Caco-2 (cell line): ENCODE data around the gene EIF3L. TPM values are rescaled to one million over a fixed set of nuclear protein-coding genes. Genes with fewer than 3 reads are reported as not detected.

Source experiments
- BruUV-seq: library from RNA; stranded (reverse); fragments of 400-500 nt; replicated peaks from 2 replicates; lab custom pipeline; 2021; lab: Mats Ljungman, UMichigan
- CTCF ChIA-PET: fragments of 300-600 bp; sonication (Branson Sonifier 250); formaldehyde crosslinking; loops from one replicate; lab custom pipeline; 2022; ENCODE audit warnings: antibody characterized with exemption; lab: Charles Lee
- POLR2A ChIA-PET: fragments of 300-600 bp; sonication (Branson Sonifier 250); formaldehyde crosslinking; loops from one replicate; lab custom pipeline; 2022; ENCODE audit warnings: antibody characterized with exemption; lab: Charles Lee
- DNase-seq, 2 experiments: peaks; one replicate each; pipeline versions ENCODE4 v3.0.0 to v3.0.0-alpha.2; 2020 to 2022
- H3K27me3 ChIP-seq: replicated peaks from 2 replicates; pipeline ENCODE4 v1.6.0; 2011; ENCODE audit warnings: low read length; ENCODE audit not compliant: control insufficient read depth, insufficient read depth
- H3K36me3 ChIP-seq: 2 replicates; pipeline ENCODE4 v1.5.1; 2011; ENCODE audit warnings: low read length; ENCODE audit not compliant: control insufficient read depth, insufficient read depth
- H3K4me1 ChIP-seq: fragments of 250-450 bp; sonication (Bioruptor Pico); 2 replicates; pipeline ENCODE4 v1.5.1; 2020; ENCODE audit warnings: mild to moderate bottlenecking
- H3K4me3 ChIP-seq: 2 replicates; pipeline ENCODE4 v1.5.1; 2011; ENCODE audit warnings: low read depth, mild to moderate bottlenecking, control low read depth, low read length
- H3K9me3 ChIP-seq: fragments of 250-450 bp; sonication (Bioruptor Pico); 2 replicates; pipeline ENCODE4 v1.5.1; 2020; ENCODE audit warnings: mild to moderate bottlenecking, moderate library complexity
- H3K27ac Mint-ChIP-seq: one replicate; pipeline ENCODE4 v1.8.0; 2022; ENCODE audit warnings: mixed read lengths; ENCODE audit not compliant: unreplicated experiment
- H3K27me3 Mint-ChIP-seq: one replicate; pipeline ENCODE4 v1.8.0; 2022; ENCODE audit warnings: mixed read lengths; ENCODE audit not compliant: insufficient read depth, unreplicated experiment
- H3K36me3 Mint-ChIP-seq: one replicate; pipeline ENCODE4 v1.8.0; 2022; ENCODE audit warnings: mild to moderate bottlenecking, mixed read lengths; ENCODE audit not compliant: insufficient read depth, unreplicated experiment
- H3K4me1 Mint-ChIP-seq: one replicate; pipeline ENCODE4 v1.8.0; 2022; ENCODE audit warnings: low read depth, mixed read lengths; ENCODE audit not compliant: unreplicated experiment
- H3K4me3 Mint-ChIP-seq: one replicate; pipeline ENCODE4 v1.8.0; 2022; ENCODE audit warnings: mild to moderate bottlenecking, moderate library complexity, mixed read lengths; ENCODE audit not compliant: unreplicated experiment
- H3K9me3 Mint-ChIP-seq: one replicate; pipeline ENCODE4 v1.8.0; 2022; ENCODE audit warnings: mixed read lengths; ENCODE audit not compliant: unreplicated experiment
- CTCF ChIP-seq, 2 experiments: fragments of 200-600 bp in 1 of 2; IDR thresholded peaks; 1 replicate in 1 of 2; 2 replicates in 1 of 2; pipeline versions ENCODE4 v1.5.1 to v1.8.0; 2011 to 2022; ENCODE audit warnings: antibody characterized with exemption in 1 of 2, control low read depth in 1 of 2, inconsistent platforms in 1 of 2, low read depth in 1 of 2, low read length in 1 of 2, mild to moderate bottlenecking in 1 of 2, moderate library complexity in 1 of 2; ENCODE audit not compliant: insufficient read depth in 1 of 2, severe bottlenecking in 1 of 2, unreplicated experiment in 1 of 2
- intact Hi-C: fragments of 100-400 bp; cut with micrococcal nuclease; formaldehyde crosslinking; loops from one replicate; pipeline ENCODE4 v1.10.0; 2022; ENCODE audit not compliant: unreplicated experiment
- total RNA-seq: library from RNA; stranded (reverse); gene quantifications from 2 replicates; pipeline ENCODE4 v1.2.3, GENCODE V29; 2022

The EIF3L gene
- total RNA-seq, 1 experiment from 2014 or later = 554 TPM

GRCh38 chr22:37824674-37825641 lies 24.3 kb upstream of the EIF3L start:
- ChIA-PET POLR2A (interaction anchor here (0.6 kb wide), 1 partner anchor 149 kb away, joined by 9 read pairs; no protein-coding TSS in a partner anchor), CTCF (interaction anchor here (1.1 kb wide), 1 partner anchor 38 kb away, joined by 4 read pairs; no protein-coding TSS in a partner anchor)
- Mint-ChIP-seq H3K36me3 (peaks cover 9% of the 10 kb centered on the region), H3K4me3 (no peak overlapping the region), H3K27ac (no peak overlapping the region), H3K9me3 (no peaks in the 10 kb centered on the region), H3K27me3 (no peaks in the 10 kb centered on the region), H3K4me1 (peaks cover 12% of the 10 kb centered on the region)
- TF ChIP-seq CTCF (IDR thresholded peaks at IDR 0.05; ENCODE audit: insufficient read depth in 1 of 2, low read depth in 1 of 2, low read length in 1 of 2, severe bottlenecking in 1 of 2, unreplicated experiment in 1 of 2) = no peak
- Histone ChIP-seq H3K36me3 (no peaks in the 10 kb centered on the region), H3K9me3 (no peaks in the 10 kb centered on the region), H3K4me1 (0 out of 2 replicates have a peak, but pooled peaks cover 4% of the 10 kb centered on the region), H3K27me3 (no peaks in the 10 kb centered on the region), H3K4me3 (no peak overlapping the region)
- DNase-seq = no peak
- intact Hi-C loops = no loop called here
- no TSS peak for BruUV-seq

- peaks cover 3% of the 10 kb centered on the region for H3K4me1 Mint-ChIP-seq
- H3K27ac Mint-ChIP-seq = no peak overlapping the region
- H3K36me3 Mint-ChIP-seq = peaks cover 5% of the 10 kb centered on the region
- TF ChIP-seq CTCF (IDR thresholded peaks at IDR 0.05; ENCODE audit: insufficient read depth in 1 of 2, low read depth in 1 of 2, low read length in 1 of 2, severe bottlenecking in 1 of 2, unreplicated experiment in 1 of 2) = no peak
- Histone ChIP-seq H3K9me3 (no peaks in the 10 kb centered on the region), H3K4me3 (no peak overlapping the region), H3K36me3 (peaks cover 1% of the 10 kb centered on the region; the same call in 1 of the 2 replicates), H3K27me3 (no peaks in the 10 kb centered on the region), H3K4me1 (no peaks in the 10 kb centered on the region)
- intact Hi-C loops = no loop called here
- H3K4me3 Mint-ChIP-seq = no peak overlapping the region
- DNase-seq = no peak
- H3K9me3 Mint-ChIP-seq = no peaks in the 10 kb centered on the region
- POLR2A ChIA-PET = interaction anchor here (1.6 kb wide), 1 partner anchor 20 kb away, joined by 7 read pairs; the partner anchor contains the start of gene GCAT
- H3K27me3 Mint-ChIP-seq = no peaks in the 10 kb centered on the region
- CTCF ChIA-PET = no interaction called here
- no TSS peak for BruUV-seq
These were observed 22.2 kb upstream of the EIF3L start for GRCh38 chr22:37827056-37827455.

GRCh38 chr22:37830093-37830842 lies 19.0 kb upstream of the EIF3L start:
- no peaks in the 10 kb centered on the region for H3K9me3 ChIP-seq
- no peak overlapping the region for H3K27ac Mint-ChIP-seq
- H3K36me3 ChIP-seq = peaks cover 4% of the 10 kb centered on the region
- no peaks in the 10 kb centered on the region for H3K27me3 Mint-ChIP-seq
- H3K36me3 Mint-ChIP-seq = peaks cover 23% of the 10 kb centered on the region
- POLR2A ChIA-PET = no interaction called here
- H3K4me3 Mint-ChIP-seq = no peak overlapping the region
- CTCF ChIA-PET = no interaction called here
- intact Hi-C loops = no loop called here
- H3K4me1 Mint-ChIP-seq = no peaks in the 10 kb centered on the region
- TF ChIP-seq CTCF (IDR thresholded peaks at IDR 0.05; ENCODE audit: insufficient read depth in 1 of 2, low read depth in 1 of 2, low read length in 1 of 2, severe bottlenecking in 1 of 2, unreplicated experiment in 1 of 2) = no peak
- no peaks in the 10 kb centered on the region for H3K9me3 Mint-ChIP-seq
- no peaks in the 10 kb centered on the region for H3K27me3 ChIP-seq
- DNase-seq = no peak
- H3K4me1 ChIP-seq = no peaks in the 10 kb centered on the region
- no peak overlapping the region for H3K4me3 ChIP-seq
- BruUV-seq = no TSS peak
